Medulla oblongata (tissue), 1 donor: ENCODE data around the gene ECI1.

Experiments
- DNase-seq: peaks from one replicate; pipeline ENCODE4 v3.0.0-alpha.2; 2015; ENCODE audit errors: extremely low spot score

The ECI1 gene

DNA sequence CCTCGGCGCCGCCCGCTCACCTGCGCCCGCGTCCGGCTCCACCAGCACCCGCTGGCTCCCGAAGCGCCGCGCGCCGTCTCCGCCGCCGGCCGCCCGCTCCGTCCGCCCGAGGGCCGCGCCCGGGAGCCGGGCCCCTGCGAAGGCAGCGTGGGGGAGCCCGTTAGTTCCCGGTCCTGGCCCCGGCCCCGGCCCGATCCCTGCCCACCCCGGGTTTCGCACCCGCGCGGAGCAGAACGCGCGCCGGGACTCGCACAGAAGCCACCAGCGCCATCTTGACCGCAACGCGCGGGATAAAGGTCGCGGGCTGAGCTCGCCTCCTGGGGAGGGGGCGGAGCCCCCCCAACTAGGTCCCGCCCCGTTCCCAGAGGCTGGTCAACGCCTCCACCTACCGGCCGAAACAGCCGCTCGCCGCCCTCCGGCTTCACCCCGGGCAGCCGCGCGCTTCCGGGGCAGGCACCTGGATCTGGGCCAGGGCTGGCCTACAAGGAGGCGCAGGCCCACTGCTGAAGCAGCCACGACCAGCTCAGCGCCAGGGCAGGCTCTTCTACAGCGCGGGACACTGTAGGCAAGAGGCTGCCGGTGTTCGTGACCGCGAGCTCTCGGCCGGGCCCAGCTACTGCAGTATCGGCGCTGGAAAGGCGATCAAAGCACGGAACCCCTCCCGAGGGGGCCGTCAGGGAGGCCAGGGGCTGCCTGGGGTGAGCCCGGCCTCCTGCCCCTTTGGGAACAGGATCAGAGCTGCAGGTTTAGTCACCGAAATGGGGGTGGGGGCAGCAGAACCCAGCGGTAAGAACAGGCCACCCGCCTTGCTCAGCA, at the start of gene ECI1:
Gene ECI1, minus strand, starts transcription at position 292 of the 816 bp plus-strand sequence. Its CDS starts 21 bp downstream, at position 271.
- peak; percentile 96 for DNase-seq

- no peak for DNase-seq
These were observed 48.5 kb upstream of the ECI1 start for GRCh38 chr16:2299915-2300192.

DNA sequence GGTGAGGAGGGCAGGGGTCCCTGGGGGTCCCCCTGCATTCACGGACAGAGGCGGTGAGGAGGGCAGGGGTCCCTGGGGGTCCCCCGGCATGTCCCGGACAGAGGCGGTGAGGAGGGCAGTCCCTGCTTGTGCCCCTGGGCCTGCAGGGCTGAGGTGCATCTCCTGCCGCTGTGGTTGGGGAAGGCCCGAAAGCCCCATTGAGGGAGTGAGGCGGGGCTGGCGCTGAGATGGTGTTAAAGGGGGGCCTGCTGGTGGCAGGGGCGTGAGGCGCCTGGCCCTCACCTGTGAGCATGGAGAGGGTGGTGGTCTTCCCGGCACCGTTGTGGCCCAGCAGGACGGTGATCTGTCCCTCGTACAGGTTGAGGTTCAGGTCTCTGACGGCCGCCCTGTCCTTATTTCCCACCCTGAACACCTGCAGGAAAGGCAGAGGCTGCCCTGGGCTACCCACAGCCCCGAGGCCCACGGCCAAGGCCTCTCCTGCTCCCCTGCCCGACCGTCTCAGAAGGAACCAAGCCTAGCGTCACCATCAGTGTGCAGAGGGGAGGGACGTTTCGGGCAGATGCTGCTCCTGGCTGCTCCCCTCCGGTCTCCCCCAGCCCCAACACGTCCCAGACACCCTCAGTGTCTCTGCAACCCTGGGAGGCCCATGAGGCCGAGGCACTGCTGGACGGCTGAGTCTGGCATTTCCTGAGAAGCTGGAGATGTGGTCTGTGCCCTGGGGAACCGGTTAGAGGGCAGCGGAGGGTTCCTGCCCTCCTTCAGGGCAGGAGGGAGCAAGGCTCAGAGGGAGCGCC, 47.9 kb upstream of the ECI1 start:
- DNase-seq: no peak

DNA sequence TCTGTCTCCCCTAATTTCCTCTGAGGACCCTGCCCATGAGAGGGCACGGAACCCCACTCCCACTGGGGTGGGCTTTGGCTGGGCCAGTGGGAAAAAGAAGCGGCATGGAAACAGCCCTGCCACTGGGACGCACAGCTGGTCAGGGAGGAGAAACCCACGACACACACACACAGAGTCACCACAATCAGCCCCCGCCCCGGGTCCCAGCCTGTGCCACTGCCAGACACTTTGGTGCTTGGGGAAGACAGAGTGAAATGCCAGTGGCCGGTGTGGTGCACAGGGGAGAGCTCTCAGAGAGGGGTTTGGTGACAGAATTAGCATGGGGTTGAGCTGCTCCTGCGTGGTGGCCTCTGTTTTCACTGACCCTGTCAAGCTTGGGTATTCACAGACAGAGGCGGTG, 47.2 kb upstream of the ECI1 start:
- no peak for DNase-seq

DNA sequence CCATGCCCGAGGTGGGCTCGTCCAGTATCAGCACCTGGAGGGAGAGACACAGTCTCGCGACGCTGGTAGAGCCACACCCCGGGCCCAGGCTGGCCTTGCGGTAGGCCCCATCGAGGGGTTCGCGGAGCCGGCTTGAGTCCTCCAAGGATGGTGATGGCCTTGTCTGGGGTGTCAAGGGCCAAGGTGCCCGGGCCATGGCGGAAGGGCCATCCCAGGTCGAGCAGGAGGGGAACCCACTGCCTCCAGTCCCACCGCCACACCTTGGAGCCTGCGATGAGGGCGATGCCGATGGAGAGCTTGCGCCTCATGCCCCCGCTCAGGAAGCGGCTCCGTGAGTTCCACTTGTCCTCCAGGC, 46.1 kb upstream of the ECI1 start:
- no peak for DNase-seq

- DNase-seq: peak; percentile 20
These were observed 45.5 kb upstream of the ECI1 start for GRCh38 chr16:2296661-2297505.

GRCh38 chr16:2295056-2295798, 43.8 kb upstream of the ECI1 start:
- DNase-seq: no peak

DNA sequence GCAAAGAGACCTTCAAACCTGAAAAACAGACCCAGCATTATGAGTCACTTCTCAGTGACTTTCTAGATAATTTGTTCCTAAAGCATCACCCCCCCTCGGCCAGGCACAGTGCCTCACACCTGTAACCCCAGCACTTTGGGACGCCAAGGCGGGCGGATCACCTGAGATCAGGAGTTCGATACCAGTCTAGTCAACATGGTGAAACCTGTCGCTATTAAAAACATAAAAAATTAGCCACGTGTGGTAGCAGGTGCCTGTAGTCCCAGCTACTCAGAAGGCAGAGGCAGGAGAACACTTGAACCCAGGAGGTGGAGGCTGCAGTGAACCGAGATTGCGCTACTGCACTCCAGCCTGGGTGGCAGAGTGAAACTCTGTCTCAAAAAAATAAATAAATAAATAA, 40.8 kb upstream of the ECI1 start:
- DNase-seq: no peak

- no peak for DNase-seq
These were observed 37.9 kb upstream of the ECI1 start for GRCh38 chr16:2289282-2289681.

- DNase-seq: no peak
These were observed 37.3 kb upstream of the ECI1 start for GRCh38 chr16:2288726-2289125.

GRCh38 chr16:2287916-2288547, 36.6 kb upstream of the ECI1 start:
- DNase-seq: no peak

GRCh38 chr16:2286550-2286949, 35.2 kb upstream of the ECI1 start:
- no peak for DNase-seq

DNA sequence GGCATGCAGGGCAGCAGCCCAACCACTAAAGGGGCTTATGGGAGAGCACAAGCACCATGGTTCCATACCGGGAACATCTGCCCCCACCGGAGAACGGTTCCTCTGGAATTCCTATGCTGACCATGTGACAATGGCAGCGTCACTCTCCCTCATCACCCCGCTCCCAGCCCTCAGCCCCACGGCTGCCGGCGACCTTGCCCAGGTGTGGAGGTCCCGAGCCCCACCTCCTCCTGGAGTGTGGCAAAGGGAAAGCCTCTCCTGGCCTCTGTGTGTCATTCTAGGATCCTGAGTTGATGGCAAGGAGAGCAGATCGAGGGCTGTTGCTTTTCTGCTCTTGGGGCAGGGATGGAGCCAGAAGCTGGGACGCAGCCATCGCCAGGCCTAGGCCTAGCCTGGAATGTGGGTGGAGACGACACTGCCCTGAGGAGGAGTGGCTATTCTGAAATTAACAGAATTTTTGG, 34.4 kb upstream of the ECI1 start:
- no peak for DNase-seq

GRCh38 chr16:2284797-2285576, 33.6 kb upstream of the ECI1 start:
- DNase-seq: no peak

DNA sequence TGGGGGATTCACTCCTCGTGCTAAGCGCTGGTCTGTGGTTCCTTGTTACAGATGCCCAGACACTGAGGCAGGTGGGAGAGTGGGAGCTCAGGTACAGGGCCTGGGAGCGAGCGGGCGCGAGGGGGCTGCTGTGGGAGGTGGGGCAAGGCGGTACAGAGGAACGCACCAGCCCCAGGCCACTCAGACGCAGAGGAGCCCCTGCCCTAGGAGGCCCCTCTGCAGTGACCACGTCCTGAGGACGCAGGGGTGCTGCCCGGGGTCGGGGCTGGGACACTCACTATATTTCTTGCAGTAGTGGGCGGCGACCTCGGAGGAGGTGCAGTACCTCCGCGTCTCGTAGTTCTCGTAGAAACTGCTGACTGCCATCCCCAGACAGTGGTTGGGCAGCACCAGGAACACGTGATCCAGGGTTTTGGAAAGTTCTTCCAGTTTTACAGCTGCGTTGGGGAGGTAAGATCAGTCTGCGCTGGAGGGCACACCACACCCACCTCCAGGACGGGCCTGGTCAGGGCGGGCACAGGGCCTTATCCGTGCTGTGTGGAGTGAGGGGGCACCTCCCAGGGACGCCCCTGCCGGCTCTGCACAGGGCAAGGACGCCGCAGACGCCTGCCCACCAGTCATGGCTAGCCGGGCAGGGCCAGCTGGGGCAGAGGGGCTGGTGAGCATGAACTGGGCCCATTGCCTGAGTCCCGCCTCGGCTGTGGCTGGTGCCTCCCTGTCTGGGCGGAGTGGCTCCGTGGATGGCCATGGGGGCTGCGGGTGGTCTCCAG, 32.8 kb upstream of the ECI1 start:
- DNase-seq: no peak

GRCh38 chr16:2282866-2283555, 31.6 kb upstream of the ECI1 start:
- no peak for DNase-seq

GRCh38 chr16:2282262-2282661, 30.9 kb upstream of the ECI1 start:
- DNase-seq: no peak

- DNase-seq: no peak
These were observed 29.7 kb upstream of the ECI1 start for GRCh38 chr16:2280981-2281542.

DNA sequence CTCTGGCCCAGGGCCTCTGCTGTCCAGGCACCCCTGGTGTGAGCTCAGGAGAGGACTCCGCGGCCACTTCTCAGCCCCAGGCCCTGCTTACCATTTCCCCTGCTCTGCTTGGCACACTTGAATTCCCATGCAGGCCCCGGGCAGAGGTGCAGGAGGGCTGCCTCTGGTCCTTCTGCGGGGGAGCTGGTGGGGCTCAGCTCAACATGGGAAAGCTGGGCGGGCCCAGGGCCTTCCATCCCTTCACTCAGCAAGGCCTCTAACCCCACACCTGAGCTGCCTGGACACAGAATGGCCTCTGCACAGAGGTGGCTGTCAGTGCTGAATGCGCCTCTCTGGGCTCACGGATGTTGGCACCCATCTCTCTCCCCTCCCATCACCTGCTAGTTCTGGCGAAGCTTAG, 29.1 kb upstream of the ECI1 start:
- no peak for DNase-seq
